ENCODE measurements around the gene FAM3D. TPM values are rescaled to one million over a fixed set of nuclear protein-coding genes. Genes with fewer than 3 reads are reported as not detected.
A peak's percentile ranks its signal among the peaks of the same experiment; 100 is the strongest.

FAM3D gene
- total and polyA plus RNA-seq, 12 donors = 0.07 to 0.37 TPM; not detected in 10

GRCh38 chr3:58591517-58592510 lies 74.8 kb downstream of the FAM3D start:
- Histone ChIP-seq H3K27ac (no peak overlapping the region), H3K4me3 (no peak overlapping the region), H3K9me3 (no peaks in the 10 kb centered on the region), H3K27me3 (peaks cover 0 to 14% (median 4%) of the 10 kb centered on the region in 7 donors), H3K4me1 (peaks cover 0 to 3% (median 2%) of the 10 kb centered on the region in 9 donors), H3K36me3 (no peaks in the 10 kb centered on the region)
- intact Hi-C loops (cut with DNase I) = no loop called here
- no peak for DNase-seq
- 68 to 70% methylated on average over 6 of the region's 6 CpGs for WGBS, 2 donors
- no peak for ATAC-seq
- no peak for TF ChIP-seq CTCF (IDR thresholded peaks at IDR 0.05)

GRCh38 chr3:58588030-58588614 lies 78.5 kb downstream of the FAM3D start:
- peaks cover 8 to 33% (median 20%) of the 10 kb centered on the region in 9 donors for H3K4me1 ChIP-seq
- no peaks in the 10 kb centered on the region for H3K9me3 ChIP-seq
- no peaks in the 10 kb centered on the region for H3K36me3 ChIP-seq
- 26 to 45% methylated on average over 3 of the region's 3 CpGs for WGBS, 2 donors
- H3K27ac ChIP-seq = no peak overlapping the region
- TF ChIP-seq CTCF (IDR thresholded peaks at IDR 0.05) = no peak
- intact Hi-C loops (cut with DNase I) = loop anchor here in 5 of 10 donors (5.0 kb wide), 2 partner anchors 39 to 44 kb away; no protein-coding TSS in a partner anchor
- ATAC-seq (no peak), DNase-seq (no peak)
- peaks cover 0 to 32% (median 8%) of the 10 kb centered on the region in 7 donors for H3K27me3 ChIP-seq
- no peak overlapping the region for H3K4me3 ChIP-seq

GRCh38 chr3:58586776-58587192 lies 79.8 kb downstream of the FAM3D start:
- H3K27ac ChIP-seq = no peak overlapping the region
- intact Hi-C loops (cut with DNase I) = loop anchor here in 5 of 10 donors (5.0 kb wide), 2 partner anchors 41 to 46 kb away; no protein-coding TSS in a partner anchor
- H3K4me3 ChIP-seq = no peak overlapping the region
- no peaks in the 10 kb centered on the region for H3K9me3 ChIP-seq
- ATAC-seq (no peak), DNase-seq (no peak)
- H3K4me1 ChIP-seq = peaks cover 8 to 33% (median 20%) of the 10 kb centered on the region in 9 donors
- H3K27me3 ChIP-seq = peaks cover 0 to 32% (median 8%) of the 10 kb centered on the region in 7 donors
- no peaks in the 10 kb centered on the region for H3K36me3 ChIP-seq
- TF ChIP-seq CTCF (IDR thresholded peaks at IDR 0.05) = no peak
- WGBS, 2 donors = 7 to 14% methylated on average over 44 of the region's 44 CpGs

- H3K4me3 ChIP-seq = peak overlapping the region in 7 of 10 donors; percentile 42 to 64 (median 60)
- peaks cover 0 to 32% (median 8%) of the 10 kb centered on the region in 7 donors for H3K27me3 ChIP-seq
- no peak for DNase-seq
- H3K4me1 ChIP-seq = peaks cover 8 to 33% (median 20%) of the 10 kb centered on the region in 9 donors
- H3K27ac ChIP-seq = peak overlapping the region in 8 of 10 donors; percentile 65 to 92 (median 85)
- no peaks in the 10 kb centered on the region for H3K36me3 ChIP-seq
- ATAC-seq = peak in 2 of 8 donors; percentile 5 to 19
- intact Hi-C loops (cut with DNase I) = loop anchor here in 7 of 10 donors (1.0 to 5.0 kb wide), 4 partner anchors 10 to 46 kb away; no protein-coding TSS in a partner anchor
- 53% methylated on average over 8 of the region's 8 CpGs for WGBS, 2 donors
- H3K9me3 ChIP-seq = no peaks in the 10 kb centered on the region
- no peak for TF ChIP-seq CTCF (IDR thresholded peaks at IDR 0.05)
These were observed 80.6 kb downstream of the FAM3D start for GRCh38 chr3:58585994-58586393.

Data from heart right ventricle (tissue), 16 donors.